ENCODE results near the gene TBC1D26.
"Not testable (repeated sequence)": the region's sequence is repeated elsewhere in the genome, so short reads cannot be mapped to it uniquely, and the experiment has no call there.

Gene TBC1D26

GRCh38 chr17:15742921-15743320 lies 10.8 kb downstream of the TBC1D26 start:
- no peak for DNase-seq (ENCODE audit: extremely low read depth in 1 of 2, low read depth in 1 of 2)

GRCh38 chr17:15744074-15744676 lies 12.1 kb downstream of the TBC1D26 start:
- no peak for DNase-seq (ENCODE audit: extremely low read depth in 1 of 2, low read depth in 1 of 2)

- DNase-seq (ENCODE audit: extremely low read depth in 1 of 2, low read depth in 1 of 2): no peak
Observed at GRCh38 chr17:15744885-15745284, 12.8 kb downstream of the TBC1D26 start.

GRCh38 chr17:15749403-15749802 lies 17.3 kb downstream of the TBC1D26 start:
- not testable (repeated sequence) for DNase-seq (ENCODE audit: extremely low read depth in 1 of 2, low read depth in 1 of 2)

- DNase-seq (ENCODE audit: extremely low read depth in 1 of 2, low read depth in 1 of 2): not testable (repeated sequence)
Observed at GRCh38 chr17:15768865-15769533, 36.9 kb downstream of the TBC1D26 start.

- not testable (repeated sequence) for DNase-seq (ENCODE audit: extremely low read depth in 1 of 2, low read depth in 1 of 2)
Observed at GRCh38 chr17:15770679-15771078, 38.6 kb downstream of the TBC1D26 start.

- no peak for DNase-seq (ENCODE audit: extremely low read depth in 1 of 2, low read depth in 1 of 2)
Observed at GRCh38 chr17:15776871-15777270, 44.8 kb downstream of the TBC1D26 start.

GRCh38 chr17:15777297-15777696 lies 45.2 kb downstream of the TBC1D26 start:
- DNase-seq (ENCODE audit: extremely low read depth in 1 of 2, low read depth in 1 of 2): no peak

GRCh38 chr17:15777717-15778116 lies 45.6 kb downstream of the TBC1D26 start:
- no peak for DNase-seq (ENCODE audit: extremely low read depth in 1 of 2, low read depth in 1 of 2)

- no peak for DNase-seq (ENCODE audit: extremely low read depth in 1 of 2, low read depth in 1 of 2)
Observed at GRCh38 chr17:15779119-15779518, 47.0 kb downstream of the TBC1D26 start.

- DNase-seq (ENCODE audit: extremely low read depth in 1 of 2, low read depth in 1 of 2): no peak
Observed at GRCh38 chr17:15780188-15780587, 48.1 kb downstream of the TBC1D26 start.

GRCh38 chr17:15782866-15783265 lies 50.8 kb downstream of the TBC1D26 start:
- peak in 1 of 2 donors; percentile 3 for DNase-seq (ENCODE audit: extremely low read depth in 1 of 2, low read depth in 1 of 2)

- DNase-seq (ENCODE audit: extremely low read depth in 1 of 2, low read depth in 1 of 2): no peak
Observed at GRCh38 chr17:15783461-15783860, 51.4 kb downstream of the TBC1D26 start.

- DNase-seq (ENCODE audit: extremely low read depth in 1 of 2, low read depth in 1 of 2): not testable (repeated sequence)
Observed at GRCh38 chr17:15784351-15784750, 52.3 kb downstream of the TBC1D26 start.

- DNase-seq (ENCODE audit: extremely low read depth in 1 of 2, low read depth in 1 of 2): not testable (repeated sequence)
Observed at GRCh38 chr17:15787363-15788075, 55.4 kb downstream of the TBC1D26 start.

GRCh38 chr17:15788365-15788764 lies 56.3 kb downstream of the TBC1D26 start:
- DNase-seq (ENCODE audit: extremely low read depth in 1 of 2, low read depth in 1 of 2): not testable (repeated sequence)
